ENCODE measurements around the gene RETSAT.

Gene RETSAT

GRCh38 chr2:85354286-85355072, at the start of gene RETSAT, which contains the start of gene ELMOD3:
TSS of gene RETSAT (minus strand) at chr2:85354528. CDS start at chr2:85354507, 21 bp downstream.
TSS of gene ELMOD3 (plus strand) at chr2:85354769. CDS start at chr2:85357199, 2,430 bp downstream.
- in situ Hi-C loops (cut with MboI; ENCODE audit: low sequenced_read_pairs), result no loop called here

DNA sequence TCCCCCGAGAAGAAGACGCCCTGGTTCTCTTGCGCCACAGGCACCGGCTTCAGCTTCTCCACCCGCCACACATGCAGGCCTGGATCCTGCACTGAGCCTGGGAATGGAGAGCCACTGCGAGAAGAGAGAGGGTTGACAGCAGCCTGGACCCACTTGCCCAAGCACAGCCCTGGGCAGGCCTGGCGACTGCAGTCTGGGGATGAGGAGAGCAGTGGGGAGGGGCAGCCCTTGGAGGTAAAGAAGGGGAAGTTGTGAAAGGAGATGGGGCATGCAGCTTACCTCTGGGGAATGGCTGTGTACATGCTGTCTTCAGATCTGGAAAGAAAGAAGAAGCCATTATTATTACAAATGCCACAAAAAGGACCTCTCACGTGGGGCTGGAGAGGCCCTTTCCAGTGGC, 47.5 kb upstream of the RETSAT start:
- in situ Hi-C loops (cut with MboI; ENCODE audit: low sequenced_read_pairs), result loop anchor here (25.0 kb wide), 1 partner anchor 410 kb away; no protein-coding TSS in a partner anchor

DNA sequence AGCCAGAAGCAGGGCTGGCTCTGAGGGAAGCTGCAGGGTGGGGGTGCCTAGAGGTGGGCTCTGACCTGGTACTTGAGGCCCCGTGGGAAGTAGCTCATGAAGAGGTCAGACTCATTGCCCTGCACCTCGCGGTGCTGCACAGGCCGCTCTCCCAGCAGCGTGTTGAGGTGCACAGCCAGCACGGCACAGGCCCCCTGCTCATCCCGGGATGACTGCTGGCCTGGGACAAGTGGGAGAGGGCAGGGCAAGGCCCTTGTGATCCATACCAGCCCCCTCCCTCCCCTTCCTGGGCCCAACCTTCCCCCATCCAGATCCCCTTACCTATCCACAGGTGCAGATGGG, 47.1 kb upstream of the RETSAT start:
- in situ Hi-C loops (cut with MboI; ENCODE audit: low sequenced_read_pairs), result loop anchor here (25.0 kb wide), 1 partner anchor 411 kb away; no protein-coding TSS in a partner anchor

GRCh38 chr2:85400541-85401463, 46.5 kb upstream of the RETSAT start:
- in situ Hi-C loops (cut with MboI; ENCODE audit: low sequenced_read_pairs), result loop anchor here (25.0 kb wide), 1 partner anchor 411 kb away; no protein-coding TSS in a partner anchor

- in situ Hi-C loops (cut with MboI; ENCODE audit: low sequenced_read_pairs), result loop anchor here (25.0 kb wide), 1 partner anchor 412 kb away; no protein-coding TSS in a partner anchor
Measured at GRCh38 chr2:85400023-85400422, 45.7 kb upstream of the RETSAT start.

DNA sequence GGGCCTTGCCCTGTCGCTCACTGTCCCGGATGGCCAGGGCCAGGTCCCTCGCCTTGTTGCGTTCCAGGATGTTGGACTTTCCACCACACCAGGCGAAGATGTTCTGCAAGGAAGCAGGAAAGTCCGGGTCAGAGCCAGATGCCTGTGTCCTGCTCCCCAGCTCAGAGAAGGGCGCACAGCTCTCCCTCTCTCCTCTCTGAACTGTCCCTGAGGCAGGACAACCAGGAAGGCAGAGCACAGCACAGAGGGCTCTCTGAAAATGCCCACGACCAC, 44.8 kb upstream of the RETSAT start:
- in situ Hi-C loops (cut with MboI; ENCODE audit: low sequenced_read_pairs), result no loop called here

DNA sequence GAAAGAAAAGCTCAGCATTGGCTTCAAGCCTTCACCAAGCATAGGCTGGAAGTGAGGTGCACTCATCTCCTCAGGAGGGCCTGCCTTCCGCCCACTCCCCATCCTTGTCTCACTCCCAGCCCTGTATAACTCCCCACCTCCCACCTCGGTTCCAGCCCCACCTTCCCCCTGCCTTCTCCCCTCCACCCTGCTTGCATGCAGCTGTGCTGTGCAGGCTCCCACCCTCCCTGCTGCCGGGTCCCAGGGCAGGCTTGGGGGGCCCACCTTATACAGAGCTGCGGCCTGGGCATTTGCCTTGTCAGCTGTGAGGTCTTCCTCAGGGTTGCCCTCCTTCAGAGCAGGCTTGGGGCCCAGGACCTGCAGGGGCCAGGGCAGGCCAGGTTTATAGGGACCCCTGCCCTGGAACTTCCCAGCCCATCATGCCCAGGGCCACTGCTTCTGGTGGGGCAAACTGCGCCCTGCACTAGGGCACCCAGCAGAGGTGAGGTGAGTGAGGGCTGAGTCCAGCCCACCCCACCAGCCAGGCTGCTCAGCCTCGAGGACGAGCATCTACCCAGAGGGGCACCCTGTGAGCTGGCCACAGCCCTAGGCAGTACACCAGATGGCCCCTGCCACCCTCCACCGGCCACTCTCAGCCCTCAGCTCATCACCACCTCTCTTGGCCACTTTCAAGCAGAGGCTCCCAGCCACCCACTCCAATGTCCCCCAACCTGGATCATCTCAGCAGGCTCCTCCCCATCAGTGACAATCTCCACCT, 44.3 kb upstream of the RETSAT start:
- in situ Hi-C loops (cut with MboI; ENCODE audit: low sequenced_read_pairs), result no loop called here

DNA sequence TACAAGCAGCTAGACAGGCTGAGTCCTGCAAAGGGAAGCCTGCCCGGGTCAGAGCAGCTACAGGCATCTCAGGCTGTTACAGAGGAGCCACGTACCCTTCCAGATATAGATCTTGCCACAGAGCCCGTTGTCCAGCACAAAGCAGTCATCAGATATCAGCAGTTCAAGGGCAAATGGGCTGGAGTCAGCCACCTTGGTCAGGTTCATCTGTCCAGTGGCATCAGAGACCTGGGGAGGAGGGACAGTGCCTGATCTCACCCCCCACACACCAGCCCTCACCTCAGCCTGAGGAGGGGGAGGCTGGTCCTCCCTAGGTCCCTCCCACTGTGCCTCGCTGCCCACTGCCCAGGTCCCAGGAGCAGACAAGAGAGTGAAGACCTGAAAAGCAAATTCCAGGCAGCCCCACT, 43.6 kb upstream of the RETSAT start:
- in situ Hi-C loops (cut with MboI; ENCODE audit: low sequenced_read_pairs), result no loop called here

GRCh38 chr2:85396531-85397470, 42.5 kb upstream of the RETSAT start:
- in situ Hi-C loops (cut with MboI; ENCODE audit: low sequenced_read_pairs), result no loop called here

DNA sequence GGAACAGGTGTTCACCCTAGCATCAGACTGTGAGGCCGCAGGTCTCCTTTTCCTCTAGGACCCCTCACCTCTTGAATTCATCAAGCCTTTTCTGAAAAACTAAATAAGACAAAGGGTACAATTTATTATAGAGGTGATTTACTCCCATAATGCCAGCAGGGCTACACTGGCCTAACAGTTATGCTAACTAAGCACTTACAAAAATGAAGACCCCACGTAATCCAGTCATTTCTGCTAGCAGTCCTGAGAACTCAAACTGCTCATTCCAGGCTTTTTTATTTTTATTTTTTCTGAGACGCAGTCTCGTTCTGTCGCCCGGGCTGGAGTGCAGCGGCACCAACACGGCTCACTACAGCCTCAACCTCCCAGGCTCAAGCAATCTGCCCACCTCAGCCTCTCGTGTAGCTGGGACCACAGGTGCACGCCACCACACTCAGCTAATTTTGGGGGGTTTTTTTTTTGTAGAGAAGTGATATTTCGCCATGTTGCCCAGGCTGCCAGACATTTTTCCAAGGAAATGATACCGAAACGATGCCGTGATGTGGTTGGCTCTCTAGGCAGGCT, 41.7 kb upstream of the RETSAT start:
- in situ Hi-C loops (cut with MboI; ENCODE audit: low sequenced_read_pairs), result no loop called here

- in situ Hi-C loops (cut with MboI; ENCODE audit: low sequenced_read_pairs), result no loop called here
Measured at GRCh38 chr2:85394976-85395375, 40.6 kb upstream of the RETSAT start.

- in situ Hi-C loops (cut with MboI; ENCODE audit: low sequenced_read_pairs), result no loop called here
Measured at GRCh38 chr2:85394261-85394681, 39.9 kb upstream of the RETSAT start.

DNA sequence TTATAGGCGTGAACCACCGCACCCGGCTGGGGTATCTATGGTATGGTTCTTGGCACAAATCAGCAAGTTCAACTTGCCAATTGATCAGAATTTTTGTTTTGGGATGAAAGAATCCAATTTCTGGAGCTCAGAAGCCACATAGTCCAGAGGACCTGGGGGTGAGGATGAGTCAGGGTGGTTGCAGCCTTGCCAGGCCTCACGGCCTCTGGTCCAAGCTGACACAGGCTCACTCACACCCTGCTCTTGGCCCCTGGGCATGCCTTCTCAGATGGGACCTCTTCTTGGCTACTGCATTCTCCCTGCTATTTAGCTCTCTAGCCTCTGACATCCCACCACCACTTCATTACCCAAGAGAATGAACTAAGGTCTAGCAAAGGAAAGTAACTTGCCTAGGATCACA, 39.5 kb upstream of the RETSAT start:
- in situ Hi-C loops (cut with MboI; ENCODE audit: low sequenced_read_pairs), result no loop called here

GRCh38 chr2:85390941-85391669, 36.8 kb upstream of the RETSAT start:
- in situ Hi-C loops (cut with MboI; ENCODE audit: low sequenced_read_pairs), result no loop called here

- in situ Hi-C loops (cut with MboI; ENCODE audit: low sequenced_read_pairs), result no loop called here
Measured at GRCh38 chr2:85388878-85389538, 34.7 kb upstream of the RETSAT start.

DNA sequence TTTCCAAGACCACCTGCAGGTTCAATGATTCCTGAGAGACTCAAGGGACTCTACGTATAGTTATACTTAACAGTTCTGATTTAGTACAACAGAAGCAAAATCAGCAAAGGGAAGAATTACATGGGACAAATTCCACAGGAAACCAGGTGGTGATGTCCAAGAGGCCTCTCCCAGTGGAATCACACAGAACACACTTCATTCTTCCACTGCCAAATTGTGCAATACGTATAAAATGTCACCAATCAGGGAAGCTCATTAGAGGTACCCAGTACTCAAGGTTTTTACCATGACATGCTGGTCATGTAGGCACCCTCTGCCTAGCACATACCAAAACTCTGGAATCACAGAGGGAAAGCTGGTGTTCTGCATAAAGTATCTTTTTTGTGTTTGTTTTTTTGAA, 33.4 kb upstream of the RETSAT start:
- in situ Hi-C loops (cut with MboI; ENCODE audit: low sequenced_read_pairs), result no loop called here

DNA sequence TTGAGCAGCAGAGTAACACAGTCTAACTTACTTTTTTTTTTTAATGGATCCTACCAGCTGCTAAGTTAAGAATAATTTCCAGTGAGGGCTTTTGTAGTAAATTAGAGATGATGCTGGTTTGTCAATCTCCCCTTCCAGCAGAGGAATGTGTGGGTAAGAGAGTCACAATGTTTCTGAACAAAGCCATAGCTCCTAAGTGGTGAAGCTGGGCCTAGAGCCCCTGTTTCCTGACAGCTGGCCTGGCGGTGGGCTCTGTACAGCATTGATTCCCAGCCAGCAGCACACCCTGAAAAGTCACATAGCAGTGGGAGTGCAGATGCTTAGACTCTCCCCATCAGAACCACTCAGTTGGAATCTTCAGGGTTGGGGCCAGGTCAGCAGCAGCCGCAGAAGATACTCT, 31.4 kb upstream of the RETSAT start:
- in situ Hi-C loops (cut with MboI; ENCODE audit: low sequenced_read_pairs), result no loop called here

GRCh38 chr2:85383850-85384249, 29.5 kb upstream of the RETSAT start:
- in situ Hi-C loops (cut with MboI; ENCODE audit: low sequenced_read_pairs), result no loop called here

Measured in HL-60/S4 treated with retinoic acid at 250 ng/mL for 4 days and 3 days (cell line).